Measurements from ENCODE around the gene PNPLA8.
A peak's percentile ranks its signal among the peaks of the same experiment; 100 is the strongest.
"Not testable (repeated sequence)": the region's sequence is repeated elsewhere in the genome, so short reads cannot be mapped to it uniquely, and the experiment has no call there.

PNPLA8 gene

DNA sequence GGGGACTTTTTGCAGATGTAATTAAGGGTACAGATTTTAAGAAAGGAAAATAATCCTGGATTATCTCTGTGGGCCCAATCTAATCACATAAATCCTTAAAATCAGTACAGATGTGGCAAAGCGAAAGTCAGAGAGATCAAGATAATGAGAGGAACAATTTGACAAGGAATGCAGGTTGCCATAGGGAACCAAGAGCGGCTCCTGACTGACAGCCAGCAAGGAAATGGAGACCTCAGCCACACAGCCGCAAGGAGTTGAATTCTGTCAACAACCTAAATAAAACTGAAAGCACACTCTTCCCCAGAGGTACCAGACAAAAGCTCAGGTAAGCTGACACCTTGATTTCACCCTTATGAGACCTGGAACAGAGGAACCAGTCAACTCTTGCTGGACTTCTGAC, 3.4 kb upstream of the PNPLA8 start:
- no peak for DNase-seq (ENCODE audit: low read depth in 2 of 2, low spot score in 1 of 2)

DNA sequence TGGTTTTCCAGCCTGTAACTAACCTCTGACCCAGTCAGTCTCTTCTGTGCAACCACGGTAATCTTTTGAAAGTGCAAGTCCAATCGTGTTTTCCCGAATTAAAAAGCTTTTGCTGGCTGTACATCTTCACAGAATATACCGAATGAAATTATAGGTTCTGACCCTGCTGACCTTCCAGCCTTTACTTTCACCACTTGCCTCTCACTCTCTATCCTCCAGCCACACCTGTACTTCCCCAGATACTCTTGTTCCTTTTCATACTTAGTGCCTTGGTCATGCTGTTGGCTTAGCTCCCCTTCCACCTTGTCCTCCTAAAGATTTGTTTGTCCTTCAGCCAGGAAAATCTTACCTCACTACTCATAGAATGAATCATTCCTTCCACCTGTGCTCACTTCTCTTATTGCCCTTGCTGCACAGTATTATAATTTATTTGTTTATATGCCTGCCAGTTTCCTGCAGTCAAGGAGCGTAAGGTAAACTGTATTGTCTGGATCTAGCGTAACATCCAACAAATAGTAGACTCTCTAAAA, 2.3 kb upstream of the PNPLA8 start:
- DNase-seq (ENCODE audit: low read depth in 2 of 2, low spot score in 1 of 2): no peak

DNA sequence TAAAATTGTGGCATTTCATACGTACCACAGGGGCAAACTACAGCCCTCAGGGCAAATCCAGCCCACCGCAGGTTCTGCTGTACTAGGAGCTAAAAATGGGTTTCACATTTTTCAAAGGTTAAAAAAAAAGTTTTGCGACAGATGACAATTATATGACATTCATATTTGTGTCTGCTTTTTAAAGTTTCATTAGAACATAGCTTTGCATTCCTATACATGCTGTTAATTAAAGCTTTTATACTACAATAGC, 758 bp upstream of the PNPLA8 start:
- no peak for DNase-seq (ENCODE audit: low read depth in 2 of 2, low spot score in 1 of 2)

GRCh38 chr7:108525327-108525984, 479 bp downstream of the PNPLA8 start:
- DNase-seq (ENCODE audit: low read depth in 2 of 2, low spot score in 1 of 2): no peak

DNA sequence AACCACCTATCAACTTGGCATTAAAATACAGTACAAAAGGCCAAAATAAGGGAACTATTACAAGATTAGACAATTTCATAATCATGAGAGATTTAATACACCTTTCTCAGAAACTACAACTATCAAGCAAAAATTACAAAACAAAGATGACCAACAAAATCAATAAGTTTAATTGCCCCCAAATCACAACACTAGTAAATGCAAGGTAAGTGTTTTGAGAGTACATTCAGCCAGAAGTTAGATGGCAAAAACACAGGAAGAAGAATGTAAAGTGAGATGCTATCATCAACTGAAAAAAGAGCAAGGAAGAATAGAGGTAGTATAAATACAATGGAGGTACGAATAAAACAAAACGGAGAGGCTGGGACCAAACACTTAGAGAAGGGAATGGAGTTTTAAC, 3.2 kb downstream of the PNPLA8 start:
- DNase-seq (ENCODE audit: low read depth in 2 of 2, low spot score in 1 of 2): no peak

GRCh38 chr7:108517951-108518350, 8.0 kb downstream of the PNPLA8 start:
- no peak for DNase-seq (ENCODE audit: low read depth in 2 of 2, low spot score in 1 of 2)

DNA sequence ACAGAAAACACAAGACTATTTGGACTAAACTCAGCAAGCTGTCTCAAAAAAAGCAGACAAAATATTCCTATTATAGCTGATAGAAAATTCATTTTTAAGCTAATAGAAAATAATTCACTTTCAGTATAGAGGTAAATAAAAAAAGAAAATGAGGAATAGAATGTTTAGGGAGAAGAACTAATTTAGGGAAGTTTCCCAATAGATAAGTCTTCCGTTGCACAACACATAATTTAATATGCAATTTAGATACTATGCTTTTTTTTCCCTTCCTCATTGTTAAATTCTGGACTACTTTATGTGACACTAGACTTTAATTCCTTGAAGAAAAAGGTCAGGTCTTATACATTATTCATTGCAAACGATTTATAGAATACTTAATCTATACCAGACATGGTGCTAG, 10.3 kb downstream of the PNPLA8 start:
- no peak for DNase-seq (ENCODE audit: low read depth in 2 of 2, low spot score in 1 of 2)

GRCh38 chr7:108515013-108515412, 10.9 kb downstream of the PNPLA8 start:
- no peak for DNase-seq (ENCODE audit: low read depth in 2 of 2, low spot score in 1 of 2)

DNA sequence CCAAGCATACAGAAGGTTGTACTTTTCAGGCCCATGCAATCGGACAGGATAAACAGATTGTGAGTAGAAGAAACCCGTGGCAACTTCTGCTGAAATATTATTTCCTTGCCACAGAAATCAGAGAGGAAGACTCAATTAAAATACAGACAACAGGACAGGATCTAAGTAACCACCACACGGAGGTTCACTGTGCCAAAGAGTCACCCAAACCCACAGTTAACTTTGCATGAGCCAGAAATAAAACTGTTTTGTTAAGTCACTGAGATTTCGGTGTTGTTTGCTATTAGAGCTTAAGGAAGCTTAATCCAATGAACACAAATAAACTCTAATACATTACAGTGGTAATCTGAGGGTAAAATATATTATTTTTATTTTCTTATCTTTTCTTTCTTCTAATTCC, 14.0 kb downstream of the PNPLA8 start:
- DNase-seq (ENCODE audit: low read depth in 2 of 2, low spot score in 1 of 2): no peak

DNA sequence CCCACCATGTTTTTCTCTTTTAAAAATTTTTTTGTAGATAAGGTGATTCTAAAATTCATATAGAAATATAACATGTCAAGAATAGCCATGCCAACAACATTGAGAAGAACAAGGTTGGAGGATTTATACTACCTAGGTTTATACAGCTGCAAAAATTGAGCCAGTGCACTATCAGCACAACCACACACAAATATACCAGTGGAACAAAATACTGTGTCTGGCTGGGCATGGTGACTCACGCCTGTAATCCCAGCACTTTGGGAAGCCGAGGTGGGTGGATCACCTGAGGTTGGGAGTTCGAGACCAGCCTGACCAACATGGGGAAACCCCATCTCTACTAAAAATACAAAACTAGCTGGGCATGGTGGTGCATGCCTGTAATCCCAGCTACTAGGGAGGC, 21.4 kb downstream of the PNPLA8 start:
- DNase-seq (ENCODE audit: low read depth in 2 of 2, low spot score in 1 of 2): not testable (repeated sequence)

GRCh38 chr7:108503112-108504026, 22.6 kb downstream of the PNPLA8 start:
- no peak for DNase-seq (ENCODE audit: low read depth in 2 of 2, low spot score in 1 of 2)

DNA sequence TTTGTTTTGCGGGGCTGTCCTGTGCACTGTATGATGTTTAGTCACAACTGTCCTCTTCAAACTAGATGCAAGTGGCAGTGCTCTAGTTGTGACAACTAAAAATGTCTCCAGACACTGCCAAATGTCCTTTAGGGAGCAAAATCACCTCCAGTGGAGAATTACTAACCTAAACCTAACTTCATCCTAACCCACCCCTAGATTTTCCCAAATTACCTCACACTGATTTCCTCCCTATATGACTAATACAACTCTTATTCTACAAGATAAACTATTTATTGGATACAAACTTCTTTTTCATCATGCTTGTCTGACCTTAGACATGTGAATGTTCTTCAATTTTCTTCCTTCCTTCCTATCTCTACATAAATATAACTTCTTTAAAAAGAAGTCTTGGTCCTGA, 26.4 kb downstream of the PNPLA8 start:
- DNase-seq (ENCODE audit: low read depth in 2 of 2, low spot score in 1 of 2): no peak

- no peak for DNase-seq (ENCODE audit: low read depth in 2 of 2, low spot score in 1 of 2)
Observed at GRCh38 chr7:108498481-108498880, 27.5 kb downstream of the PNPLA8 start.

DNA sequence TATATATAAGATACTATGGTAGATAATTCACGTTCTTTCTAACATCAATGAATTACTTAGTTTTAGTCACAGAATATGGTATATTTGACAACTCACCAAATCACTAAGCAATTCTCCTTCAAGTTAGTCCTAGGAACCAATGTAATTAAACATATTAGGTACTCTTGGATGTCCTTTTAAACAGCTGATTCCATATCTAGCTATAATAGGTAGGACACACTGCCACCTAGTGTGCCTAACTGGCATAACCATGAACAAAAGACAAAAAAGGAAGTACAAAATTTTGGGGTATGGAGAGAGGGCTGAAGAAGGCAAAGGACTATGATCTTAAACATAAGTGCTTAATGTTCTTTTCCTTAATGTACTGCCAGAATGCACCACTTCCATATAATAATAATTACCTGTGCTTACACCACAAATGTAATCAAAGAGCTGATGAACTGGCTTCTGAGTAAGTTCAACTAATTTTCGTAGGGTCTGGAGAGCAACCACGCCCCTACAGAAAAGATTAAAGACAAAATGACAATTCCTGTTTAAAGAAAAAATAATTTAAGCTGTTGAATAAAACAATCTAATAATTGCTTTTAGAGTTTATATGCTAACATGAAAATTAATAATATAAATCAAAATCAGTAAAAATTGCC, 28.7 kb downstream of the PNPLA8 start:
- DNase-seq (ENCODE audit: low read depth in 2 of 2, low spot score in 1 of 2): peak in 1 of 2 donors; percentile 16

- DNase-seq (ENCODE audit: low read depth in 2 of 2, low spot score in 1 of 2): no peak
Observed at GRCh38 chr7:108492742-108493141, 33.2 kb downstream of the PNPLA8 start.

GRCh38 chr7:108488768-108489538, 37.0 kb downstream of the PNPLA8 start:
- DNase-seq (ENCODE audit: low read depth in 2 of 2, low spot score in 1 of 2): no peak

DNA sequence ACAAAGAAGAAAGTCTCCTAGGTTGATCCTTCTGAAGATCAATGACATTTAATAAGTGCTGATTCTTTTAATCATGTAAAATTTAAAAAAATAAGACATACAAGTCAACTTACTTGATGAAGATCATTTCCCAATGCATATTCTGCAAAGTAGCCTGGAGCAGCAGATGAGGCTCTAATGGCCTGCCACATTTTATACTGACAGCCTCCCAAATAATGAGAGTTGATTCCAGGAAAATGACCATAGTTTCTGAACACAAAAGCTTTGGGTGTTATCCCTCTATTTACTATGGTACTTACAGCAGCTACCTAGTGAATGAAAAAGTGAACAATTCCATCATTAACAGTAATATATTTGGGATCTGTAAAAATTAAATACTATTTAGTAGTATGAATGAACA, 38.3 kb downstream of the PNPLA8 start:
- DNase-seq (ENCODE audit: low read depth in 2 of 2, low spot score in 1 of 2): no peak

DNA sequence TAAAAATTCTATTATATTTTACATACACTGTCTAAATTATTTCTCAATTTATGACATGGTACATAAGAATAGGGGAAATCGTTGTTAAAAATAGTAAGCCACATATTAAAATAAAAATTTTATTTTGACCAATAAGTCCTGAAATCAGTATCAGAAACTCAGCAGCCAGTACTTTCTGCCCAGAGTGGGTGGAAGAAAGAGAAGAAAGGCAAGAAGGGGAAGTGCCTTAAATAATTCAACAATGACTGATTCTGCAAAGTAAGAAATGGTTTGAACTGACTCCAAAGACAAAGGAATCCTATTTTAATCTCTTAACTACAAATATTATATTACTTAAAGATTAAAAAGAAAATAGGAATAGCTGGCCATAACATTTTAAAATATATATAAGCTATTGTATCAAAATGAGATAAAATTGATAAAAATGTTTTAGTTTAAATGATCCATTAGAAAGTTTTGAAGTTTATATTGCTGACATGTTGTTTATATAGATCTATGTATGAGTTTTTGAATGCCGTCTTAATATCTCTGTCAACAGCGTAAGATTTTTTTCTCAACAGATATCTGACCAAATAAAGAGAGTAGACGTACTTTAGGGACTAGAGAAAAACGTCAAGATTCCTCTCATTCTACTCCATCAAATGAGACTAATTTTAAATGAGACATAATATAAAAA, 39.5 kb downstream of the PNPLA8 start:
- DNase-seq (ENCODE audit: low read depth in 2 of 2, low spot score in 1 of 2): no peak

DNA sequence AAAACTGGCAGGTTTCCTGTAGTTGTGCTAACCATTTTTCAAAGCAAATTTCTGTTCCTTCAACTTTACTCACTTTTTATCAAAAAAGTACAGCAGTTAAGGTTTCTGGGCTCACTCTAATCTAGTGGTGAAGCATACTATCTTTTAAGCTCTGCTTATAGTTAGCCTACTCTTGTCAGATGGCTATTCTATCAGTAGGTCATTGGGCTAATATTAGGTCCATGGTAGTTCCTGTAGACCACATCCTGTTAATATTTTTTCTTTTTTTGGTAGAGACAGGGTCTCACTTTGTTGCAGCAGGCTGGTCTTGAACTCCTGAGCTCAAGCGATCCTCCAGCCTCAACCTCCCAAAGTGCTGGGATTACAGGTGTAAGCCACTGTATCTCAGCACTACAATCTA, 41.8 kb downstream of the PNPLA8 start:
- no peak for DNase-seq (ENCODE audit: low read depth in 2 of 2, low spot score in 1 of 2)

GRCh38 chr7:108480311-108480710, 45.6 kb downstream of the PNPLA8 start:
- DNase-seq (ENCODE audit: low read depth in 2 of 2, low spot score in 1 of 2): no peak

DNA sequence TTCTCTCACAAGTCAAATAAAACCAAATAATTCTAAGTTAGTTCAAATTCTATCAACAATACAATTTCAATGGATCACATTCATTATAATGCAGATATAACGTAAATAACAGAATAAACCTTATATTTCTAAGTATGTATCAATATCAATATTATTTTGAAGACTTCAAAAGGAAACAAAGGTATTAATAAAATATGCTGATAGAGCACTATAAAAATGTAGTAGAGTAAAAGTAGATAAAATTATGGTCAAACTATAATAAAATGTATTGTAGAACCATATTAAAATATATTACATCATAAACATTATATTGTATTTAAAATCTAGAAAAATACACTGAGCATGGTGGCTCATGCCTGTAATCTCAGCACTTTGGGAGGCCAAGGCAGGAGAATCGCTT, 46.2 kb downstream of the PNPLA8 start:
- no peak for DNase-seq (ENCODE audit: low read depth in 2 of 2, low spot score in 1 of 2)
